HEK293 (cell line): Measurements from ENCODE around the gene SSBP3.

ENCODE experiments used
- HOXA7 ChIP-seq: sonication (generic); formaldehyde crosslinking; IDR thresholded peaks from 2 replicates; pipeline ENCODE4 v1.8.1; 2022; ENCODE audit warnings: missing genetic modification reagents, borderline replicate concordance
- IKZF3 ChIP-seq: fragments of 450-650 bp; IDR thresholded peaks from 2 replicates; pipeline ENCODE4 v1.5.0; 2018; ENCODE audit warnings: missing biosample characterization, mild to moderate bottlenecking, missing genetic modification characterization, moderate library complexity
- MEIS1 ChIP-seq: sonication (generic); formaldehyde crosslinking; IDR thresholded peaks from 2 replicates; pipeline ENCODE4 v1.8.1; 2022; ENCODE audit warnings: missing genetic modification reagents, mild to moderate bottlenecking, borderline replicate concordance
- PATZ1 ChIP-seq: fragments of 450-650 bp; formaldehyde crosslinking; IDR thresholded peaks from 2 replicates; pipeline ENCODE4 v1.5.1; 2016; ENCODE audit warnings: missing biosample characterization, missing genetic modification characterization
- YY1 ChIP-seq: fragments of 450-650 bp; formaldehyde crosslinking; IDR thresholded peaks from 2 replicates; pipeline ENCODE4 v1.5.1; 2018; ENCODE audit warnings: missing biosample characterization, missing genetic modification characterization
- ZBTB1 ChIP-seq: fragments of 450-650 bp; formaldehyde crosslinking; IDR thresholded peaks from 2 replicates; pipeline ENCODE4 v1.5.1; 2016; ENCODE audit warnings: missing biosample characterization, missing genetic modification characterization
- ZNF214 ChIP-seq: fragments of 450-650 bp; formaldehyde crosslinking; IDR thresholded peaks from 2 replicates; pipeline ENCODE4 v1.5.1; 2017; ENCODE audit warnings: missing biosample characterization, mild to moderate bottlenecking, missing genetic modification characterization, borderline replicate concordance
- ZNF274 ChIP-seq, 2 experiments: fragments of 200-500 bp in 1 of 2; fragments of 450-650 bp in 1 of 2; sonication (Bioruptor generic) in 1 of 2; formaldehyde crosslinking in 1 of 2; IDR thresholded peaks; 2 replicates each; pipeline versions ENCODE4 v1.5.1 to v1.6.1; 2014 to 2016; ENCODE audit warnings: borderline replicate concordance in 1 of 2, inconsistent platforms in 1 of 2, low read length in 1 of 2, missing biosample characterization in 1 of 2, missing genetic modification characterization in 1 of 2
- ZNF530 ChIP-seq: fragments of 450-650 bp; formaldehyde crosslinking; IDR thresholded peaks from 2 replicates; pipeline ENCODE4 v1.5.1; 2016; ENCODE audit warnings: low read depth, missing biosample characterization, missing genetic modification characterization
- ZNF560 ChIP-seq: fragments of 450-650 bp; formaldehyde crosslinking; IDR thresholded peaks from 2 replicates; pipeline ENCODE4 v1.5.1; 2017; ENCODE audit warnings: missing biosample characterization, missing genetic modification characterization, borderline replicate concordance
- ZNF670 ChIP-seq: fragments of 450-650 bp; formaldehyde crosslinking; IDR thresholded peaks from 2 replicates; pipeline ENCODE4 v1.5.1; 2016; ENCODE audit warnings: missing biosample characterization, missing genetic modification characterization, low read depth
- TF ChIP-seq, protein P1 (sequence below): fragments of 450-650 bp; formaldehyde crosslinking; IDR thresholded peaks from 2 replicates; pipeline ENCODE4 v1.5.1; 2016; ENCODE audit warnings: missing biosample characterization, missing genetic modification characterization
- TF ChIP-seq, protein P2 (sequence below): fragments of 450-650 bp; formaldehyde crosslinking; IDR thresholded peaks from 2 replicates; pipeline ENCODE4 v1.5.1; 2016; ENCODE audit warnings: missing biosample characterization, missing genetic modification characterization, borderline replicate concordance

GRCh38 chr1:54257346-54257620 is 148.9 kb downstream of the SSBP3 start:
- TF ChIP-seq, protein P1, sequence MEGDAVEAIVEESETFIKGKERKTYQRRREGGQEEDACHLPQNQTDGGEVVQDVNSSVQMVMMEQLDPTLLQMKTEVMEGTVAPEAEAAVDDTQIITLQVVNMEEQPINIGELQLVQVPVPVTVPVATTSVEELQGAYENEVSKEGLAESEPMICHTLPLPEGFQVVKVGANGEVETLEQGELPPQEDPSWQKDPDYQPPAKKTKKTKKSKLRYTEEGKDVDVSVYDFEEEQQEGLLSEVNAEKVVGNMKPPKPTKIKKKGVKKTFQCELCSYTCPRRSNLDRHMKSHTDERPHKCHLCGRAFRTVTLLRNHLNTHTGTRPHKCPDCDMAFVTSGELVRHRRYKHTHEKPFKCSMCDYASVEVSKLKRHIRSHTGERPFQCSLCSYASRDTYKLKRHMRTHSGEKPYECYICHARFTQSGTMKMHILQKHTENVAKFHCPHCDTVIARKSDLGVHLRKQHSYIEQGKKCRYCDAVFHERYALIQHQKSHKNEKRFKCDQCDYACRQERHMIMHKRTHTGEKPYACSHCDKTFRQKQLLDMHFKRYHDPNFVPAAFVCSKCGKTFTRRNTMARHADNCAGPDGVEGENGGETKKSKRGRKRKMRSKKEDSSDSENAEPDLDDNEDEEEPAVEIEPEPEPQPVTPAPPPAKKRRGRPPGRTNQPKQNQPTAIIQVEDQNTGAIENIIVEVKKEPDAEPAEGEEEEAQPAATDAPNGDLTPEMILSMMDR (tag by site-specific recombination): no peak
- TF ChIP-seq IKZF3 (tag by site-specific recombination): no peak
- no peak for TF ChIP-seq YY1 (tag by site-specific recombination)
- TF ChIP-seq MEIS1 (CRISPR knock-in tag): no peak
- no peak for TF ChIP-seq ZNF274 (IDR thresholded peaks at IDR 0.05; ENCODE audit: low read length)
- TF ChIP-seq ZNF274 (tag by site-specific recombination; IDR thresholded peaks at IDR 0.05; ENCODE audit: borderline replicate concordance): no peak
- no peak for TF ChIP-seq ZNF530 (tag by site-specific recombination)
- TF ChIP-seq ZNF214 (tag by site-specific recombination): no peak
- no peak for TF ChIP-seq HOXA7
- no peak for TF ChIP-seq ZNF560 (tag by site-specific recombination)
- no peak for TF ChIP-seq PATZ1 (tag by site-specific recombination)
- TF ChIP-seq, protein P2, sequence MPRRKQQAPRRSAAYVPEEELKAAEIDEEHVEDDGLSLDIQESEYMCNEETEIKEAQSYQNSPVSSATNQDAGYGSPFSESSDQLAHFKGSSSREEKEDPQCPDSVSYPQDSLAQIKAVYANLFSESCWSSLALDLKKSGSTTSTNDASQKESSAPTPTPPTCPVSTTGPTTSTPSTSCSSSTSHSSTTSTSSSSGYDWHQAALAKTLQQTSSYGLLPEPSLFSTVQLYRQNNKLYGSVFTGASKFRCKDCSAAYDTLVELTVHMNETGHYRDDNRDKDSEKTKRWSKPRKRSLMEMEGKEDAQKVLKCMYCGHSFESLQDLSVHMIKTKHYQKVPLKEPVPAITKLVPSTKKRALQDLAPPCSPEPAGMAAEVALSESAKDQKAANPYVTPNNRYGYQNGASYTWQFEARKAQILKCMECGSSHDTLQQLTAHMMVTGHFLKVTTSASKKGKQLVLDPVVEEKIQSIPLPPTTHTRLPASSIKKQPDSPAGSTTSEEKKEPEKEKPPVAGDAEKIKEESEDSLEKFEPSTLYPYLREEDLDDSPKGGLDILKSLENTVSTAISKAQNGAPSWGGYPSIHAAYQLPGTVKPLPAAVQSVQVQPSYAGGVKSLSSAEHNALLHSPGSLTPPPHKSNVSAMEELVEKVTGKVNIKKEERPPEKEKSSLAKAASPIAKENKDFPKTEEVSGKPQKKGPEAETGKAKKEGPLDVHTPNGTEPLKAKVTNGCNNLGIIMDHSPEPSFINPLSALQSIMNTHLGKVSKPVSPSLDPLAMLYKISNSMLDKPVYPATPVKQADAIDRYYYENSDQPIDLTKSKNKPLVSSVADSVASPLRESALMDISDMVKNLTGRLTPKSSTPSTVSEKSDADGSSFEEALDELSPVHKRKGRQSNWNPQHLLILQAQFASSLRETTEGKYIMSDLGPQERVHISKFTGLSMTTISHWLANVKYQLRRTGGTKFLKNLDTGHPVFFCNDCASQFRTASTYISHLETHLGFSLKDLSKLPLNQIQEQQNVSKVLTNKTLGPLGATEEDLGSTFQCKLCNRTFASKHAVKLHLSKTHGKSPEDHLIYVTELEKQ: no peak
- TF ChIP-seq ZBTB1: no peak
- no peak for TF ChIP-seq ZNF670 (tag by site-specific recombination)
